HepG2 (cell line): ENCODE data around the gene RDH12. TPM values are rescaled to one million over a fixed set of nuclear protein-coding genes. Genes with fewer than 3 reads are reported as not detected.

Experiments
- ATF2 ChIP-seq: sonication (generic); formaldehyde crosslinking; IDR thresholded peaks from 2 replicates; pipeline ENCODE4 v1.4.0; 2020; ENCODE audit warnings: missing genetic modification reagents
- ATM ChIP-seq: fragments of 450-650 bp; IDR thresholded peaks from 2 replicates; pipeline ENCODE4 v1.7.1; 2017; ENCODE audit warnings: mild to moderate bottlenecking, borderline replicate concordance
- CEBPB ChIP-seq: IDR thresholded peaks from 2 replicates; pipeline ENCODE4 v1.6.1; 2011; ENCODE audit warnings: low read depth, low read length, improper control_type of control experiment, borderline replicate concordance
- E2F1 ChIP-seq: sonication (generic); formaldehyde crosslinking; IDR thresholded peaks from 2 replicates; pipeline ENCODE4 v1.5.0; 2020; ENCODE audit warnings: missing genetic modification reagents
- EHMT2 ChIP-seq: fragments of 200-600 bp; sonication (generic); IDR thresholded peaks from 2 replicates; pipeline ENCODE4 v1.7.0; 2017; ENCODE audit warnings: antibody characterized with exemption, low read depth, low read length, borderline replicate concordance
- ELF1 ChIP-seq: sonication (generic); formaldehyde crosslinking; IDR thresholded peaks from 2 replicates; pipeline ENCODE4 v1.4.0; 2020; ENCODE audit warnings: missing genetic modification reagents
- FOXJ3 ChIP-seq: sonication (generic); formaldehyde crosslinking; IDR thresholded peaks from 2 replicates; pipeline ENCODE4 v1.4.0; 2020; ENCODE audit warnings: missing genetic modification reagents, mild to moderate bottlenecking, borderline replicate concordance
- GATA4 ChIP-seq: sonication (generic); IDR thresholded peaks from 2 replicates; pipeline ENCODE4 v1.6.1; 2016; ENCODE audit warnings: antibody characterized with exemption, low read depth, borderline replicate concordance
- GATAD2A ChIP-seq: IDR thresholded peaks from 2 replicates; pipeline ENCODE4 v1.6.1; 2016
- HDAC2 ChIP-seq: sonication (generic); formaldehyde crosslinking; IDR thresholded peaks from 2 replicates; pipeline ENCODE4 v1.4.0; 2020; ENCODE audit warnings: missing genetic modification reagents
- HMGA1 ChIP-seq: sonication (generic); formaldehyde crosslinking; conservative IDR thresholded peaks from 2 replicates; pipeline ENCODE4 v1.4.0; 2020; ENCODE audit warnings: missing genetic modification reagents
- IRF1 ChIP-seq: sonication (generic); formaldehyde crosslinking; IDR thresholded peaks from 2 replicates; pipeline ENCODE4 v1.4.0; 2020; ENCODE audit warnings: low read depth, mild to moderate bottlenecking, missing genetic modification reagents
- KLF12 ChIP-seq: sonication (generic); formaldehyde crosslinking; IDR thresholded peaks from 2 replicates; pipeline ENCODE4 v1.4.0; 2020; ENCODE audit warnings: missing genetic modification reagents, borderline replicate concordance
- MXD1 ChIP-seq: sonication (generic); formaldehyde crosslinking; IDR thresholded peaks from 2 replicates; pipeline ENCODE4 v1.4.0; 2020; ENCODE audit warnings: mild to moderate bottlenecking, missing genetic modification reagents
- PHF5A ChIP-seq: IDR thresholded peaks from one replicate; pipeline ENCODE4 v1.6.1; 2018; ENCODE audit warnings: low read depth, missing genetic modification reagents; ENCODE audit not compliant: unreplicated experiment
- SUZ12 ChIP-seq: fragments of 150-350 bp; IDR thresholded peaks from 2 replicates; pipeline ENCODE4 v1.6.1; 2014; ENCODE audit warnings: low read depth, low read length
- ZGPAT ChIP-seq: IDR thresholded peaks from 2 replicates; pipeline ENCODE4 v1.6.1; 2016; ENCODE audit warnings: mild to moderate bottlenecking
- ZNF18 ChIP-seq: sonication (generic); formaldehyde crosslinking; IDR thresholded peaks from 2 replicates; pipeline ENCODE4 v1.8.0; 2022; ENCODE audit warnings: mild to moderate bottlenecking, missing genetic modification reagents; ENCODE audit not compliant: insufficient replicate concordance
- ZNF512B ChIP-seq: sonication (generic); formaldehyde crosslinking; IDR thresholded peaks from 2 replicates; pipeline ENCODE4 v1.5.1; 2020; ENCODE audit warnings: missing genetic modification reagents, mild to moderate bottlenecking, borderline replicate concordance
- ZNF589 ChIP-seq: sonication (generic); formaldehyde crosslinking; conservative IDR thresholded peaks from 2 replicates; pipeline ENCODE4 v1.8.0; 2022; ENCODE audit warnings: mild to moderate bottlenecking, moderate library complexity, missing genetic modification reagents
- polyA plus RNA-seq, 8 experiments: library from polyadenylated mRNA; depleted of rRNA in 3 of 8; stranded (reverse) in 7 of 8; unstranded in 1 of 8; fragments of >200 nt; fragmentation: Illumina TruSeq in 4 of 8; extraction: Trizol in 4 of 8; gene quantifications; 2 replicates each; pipeline versions ENCODE4 v1.2.1 to v1.2.3, GENCODE V29; 2011 to 2016; ENCODE audit warnings: low read depth in 4 of 8, missing spikeins in 1 of 8, mixed read lengths in 1 of 8; ENCODE audit not compliant: insufficient read depth in 1 of 8
- total RNA-seq, 5 experiments: library from RNA; depleted of rRNA; stranded (reverse); fragments of >200 nt; fragmentation: Illumina TruSeq; extraction: Trizol; gene quantifications; 2 replicates each; pipeline ENCODE4 v1.2.3, GENCODE V29; 2016; ENCODE audit warnings: low read depth in 1 of 5

RDH12 gene
- total and polyA plus RNA-seq, 2 of the 13 experiments (the other 11 are each of a cell fraction or from before 2014, with no cell fraction given) = 1.6 to 2.1 TPM

GRCh38 chr14:67695394-67695949 lies 6.2 kb upstream of the RDH12 start, which contains the start of gene RDH11 (continued):
- TF ChIP-seq PHF5A (CRISPR knock-in tag) (no peak), GATA4 (peak; percentile 62; the same call in 1 of the 2 replicates), HDAC2 (CRISPR knock-in tag) (peak; percentile 58; the same call in 1 of the 2 replicates), FOXJ3 (CRISPR knock-in tag) (no peak), ZNF18 (CRISPR knock-in tag) (no peak), CEBPB (peak; percentile 97), HMGA1 (no peak), ZGPAT (no peak; the same call in 1 of the 2 replicates), EHMT2 (no peak), MXD1 (CRISPR knock-in tag) (0 out of 2 replicates have a peak, but pooled peaks have one; percentile 64), ZNF512B (CRISPR knock-in tag) (no peak), GATAD2A (no peak), ATF2 (CRISPR knock-in tag) (no peak), IRF1 (CRISPR knock-in tag) (no peak), SUZ12 (peak; percentile 56), ATM (no peak), ZNF589 (CRISPR knock-in tag) (no peak), KLF12 (CRISPR knock-in tag) (no peak), E2F1 (CRISPR knock-in tag) (no peak), ELF1 (CRISPR knock-in tag) (peak; percentile 58)
